H1 (cell line): Measurements from ENCODE around the gene SLC2A13.

Experiments
- ATF2 ChIP-seq: IDR thresholded peaks from 2 replicates; pipeline ENCODE4 v1.6.1; 2012; ENCODE audit warnings: low read length, inconsistent platforms
- CTCF ChIP-seq, 3 experiments: IDR thresholded peaks; 1 replicate in 2 of 3; 2 replicates in 1 of 3; pipeline versions ENCODE4 v1.5.1 to v1.6.1; 2011; ENCODE audit warnings: low read length in 3 of 3, mild to moderate bottlenecking in 3 of 3, inconsistent platforms in 2 of 3, low read depth in 1 of 3, moderate library complexity in 1 of 3; ENCODE audit not compliant: insufficient read depth in 1 of 3; ENCODE audit errors: control extremely low read depth in 1 of 3
- GTF2F1 ChIP-seq: IDR thresholded peaks from 2 replicates; pipeline ENCODE4 v1.6.1; 2012; ENCODE audit warnings: low read depth, low read length, improper control_type of control experiment, borderline replicate concordance
- POLR2AphosphoS5 ChIP-seq: IDR thresholded peaks from 2 replicates; pipeline ENCODE4 v1.6.1; 2011; ENCODE audit warnings: low read depth, low read length
- RAD21 ChIP-seq, 2 experiments: IDR thresholded peaks in 1 of 2; conservative IDR thresholded peaks in 1 of 2; 2 replicates each; pipeline ENCODE4 v1.6.1; 2011; ENCODE audit warnings: low read depth in 2 of 2, low read length in 2 of 2, improper control_type of control experiment in 1 of 2, inconsistent platforms in 1 of 2, mild to moderate bottlenecking in 1 of 2, moderate library complexity in 1 of 2
- RXRA ChIP-seq: IDR thresholded peaks from 2 replicates; pipeline ENCODE4 v1.6.1; 2011; ENCODE audit warnings: low read depth, mild to moderate bottlenecking, low read length, moderate library complexity; ENCODE audit not compliant: insufficient read depth
- TCF12 ChIP-seq: IDR thresholded peaks from 2 replicates; pipeline ENCODE4 v1.6.1; 2011; ENCODE audit warnings: low read depth, mild to moderate bottlenecking, low read length
- YY1 ChIP-seq: IDR thresholded peaks from 2 replicates; pipeline ENCODE4 v1.6.1; 2011; ENCODE audit warnings: low read depth, mild to moderate bottlenecking, low read length

- TF ChIP-seq ATF2, result no peak
- no peak for TF ChIP-seq RXRA
- TF ChIP-seq RAD21 (IDR thresholded peaks at IDR 0.05 in 1 of 2, conservative IDR thresholded peaks at IDR 0.05 in 1 of 2; ENCODE audit: low read depth in 2 of 2, low read length in 2 of 2), result no peak
- no peak for TF ChIP-seq CTCF (IDR thresholded peaks at IDR 0.05; ENCODE audit: control extremely low read depth in 1 of 3, insufficient read depth in 1 of 3, low read depth in 1 of 3, low read length in 3 of 3)
- TF ChIP-seq TCF12, result no peak
- TF ChIP-seq POLR2AphosphoS5, result no peak
- no peak for TF ChIP-seq YY1
- no peak for TF ChIP-seq GTF2F1
These were observed 199.6 kb downstream of the SLC2A13 start for GRCh38 chr12:39906237-39906636.
